SH-SY5Y (cell line): ENCODE results near the gene SLC13A3.

Experiments used
- GATA2 ChIP-seq: IDR thresholded peaks from 2 replicates; pipeline ENCODE4 v1.6.1; 2011; ENCODE audit warnings: mild to moderate bottlenecking, low read depth, low read length
- GATA3 ChIP-seq: IDR thresholded peaks from 2 replicates; pipeline ENCODE4 v1.6.1; 2011; ENCODE audit warnings: low read depth, mild to moderate bottlenecking, low read length, moderate library complexity

Gene SLC13A3

DNA sequence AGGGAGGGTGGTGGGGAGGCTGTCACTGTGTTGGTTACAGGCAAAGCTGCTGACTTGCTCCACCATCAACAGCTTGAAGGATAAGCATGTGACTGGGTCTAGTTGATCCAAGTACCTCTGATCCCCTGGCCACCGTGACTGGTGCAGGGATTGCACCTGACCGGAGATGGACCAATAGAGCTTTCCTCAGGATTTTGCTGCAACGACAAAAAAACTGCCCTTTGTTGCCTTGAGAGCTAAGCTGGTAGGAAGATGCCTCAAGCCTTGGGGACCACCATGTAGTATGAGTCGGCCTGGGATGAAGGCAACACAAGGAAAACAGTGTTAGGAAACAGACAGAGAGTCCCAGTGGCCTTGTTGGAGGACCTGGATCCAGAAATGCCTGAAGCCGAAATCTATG is 102.6 kb downstream of the SLC13A3 start:
- TF ChIP-seq GATA3, result no peak
- TF ChIP-seq GATA2, result no peak

DNA sequence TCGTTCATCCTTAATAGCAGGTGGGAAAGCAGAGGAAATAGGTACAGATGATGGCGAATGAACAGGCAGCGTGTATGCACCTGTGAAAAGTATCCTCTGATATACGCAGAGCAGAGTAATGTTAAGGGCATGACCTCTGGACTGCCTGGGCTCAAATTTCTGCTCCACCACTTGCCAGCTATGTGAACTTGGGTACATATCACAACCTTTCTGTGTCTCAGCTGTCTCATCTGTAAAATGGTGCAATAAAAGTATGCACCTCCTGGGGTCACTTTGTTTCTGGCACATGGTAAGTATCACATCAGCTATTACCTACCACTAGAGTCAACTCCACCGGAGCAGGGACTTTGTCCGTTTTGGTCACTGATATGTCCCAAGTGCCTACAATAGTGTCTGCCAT is 103.3 kb downstream of the SLC13A3 start:
- TF ChIP-seq GATA2 (no peak), GATA3 (no peak)

DNA sequence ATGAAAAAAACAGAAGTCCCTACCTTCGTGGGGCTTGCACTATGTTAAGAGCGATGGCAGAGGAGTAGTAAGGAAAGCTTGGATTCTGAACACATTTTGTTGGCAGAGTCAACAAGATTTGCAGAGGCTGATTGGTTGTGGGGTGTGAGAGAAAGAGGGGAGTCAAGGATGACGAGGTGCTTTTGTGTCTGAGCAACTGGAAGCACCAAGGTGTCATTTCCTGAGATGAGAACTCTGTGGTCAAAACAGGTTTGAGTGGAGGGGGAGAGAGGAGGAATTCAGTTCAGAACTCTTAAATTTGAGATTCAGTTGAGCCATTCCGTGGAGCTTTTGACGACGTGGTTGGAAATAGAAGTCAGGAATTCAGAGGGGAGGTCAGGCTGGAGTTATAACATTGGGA is 104.3 kb downstream of the SLC13A3 start:
- TF ChIP-seq GATA2 (no peak), GATA3 (no peak)

DNA sequence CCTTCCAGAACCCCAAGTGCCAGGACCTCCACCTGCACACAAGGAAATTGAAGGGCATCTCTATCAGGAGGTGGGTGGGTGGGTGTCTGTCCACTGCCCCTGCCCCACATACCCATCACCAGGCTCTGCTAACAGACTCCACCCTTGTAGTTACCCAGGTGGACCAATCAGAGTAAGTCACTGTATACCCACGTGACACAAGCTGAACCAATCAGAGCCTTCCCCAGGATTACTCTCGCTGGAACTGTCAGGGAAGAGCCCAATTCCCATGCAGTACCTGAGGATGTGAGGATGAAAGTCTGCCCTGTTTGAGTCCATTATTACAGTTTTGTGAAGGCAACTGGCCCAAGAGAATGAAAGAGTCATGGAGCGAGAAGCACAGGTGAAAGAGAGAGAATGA is 105.0 kb downstream of the SLC13A3 start:
- no peak for TF ChIP-seq GATA3
- no peak for TF ChIP-seq GATA2

DNA sequence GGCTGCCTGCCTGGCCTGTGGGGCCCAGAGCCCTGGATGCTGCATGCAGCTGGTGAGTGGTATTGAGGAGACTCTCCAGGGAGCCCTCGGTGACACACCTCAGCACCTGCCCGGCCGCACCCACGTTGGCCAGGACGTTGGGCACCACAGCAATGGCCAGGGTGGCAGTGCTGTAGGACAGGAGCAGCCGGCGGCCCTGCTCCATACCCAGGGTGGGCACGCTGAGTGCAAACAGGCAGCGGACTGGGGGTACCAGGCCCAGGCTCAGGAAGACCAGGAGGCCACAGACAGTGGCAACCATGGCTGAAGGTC is 105.5 kb downstream of the SLC13A3 start:
- no peak for TF ChIP-seq GATA3
- TF ChIP-seq GATA2, result no peak

DNA sequence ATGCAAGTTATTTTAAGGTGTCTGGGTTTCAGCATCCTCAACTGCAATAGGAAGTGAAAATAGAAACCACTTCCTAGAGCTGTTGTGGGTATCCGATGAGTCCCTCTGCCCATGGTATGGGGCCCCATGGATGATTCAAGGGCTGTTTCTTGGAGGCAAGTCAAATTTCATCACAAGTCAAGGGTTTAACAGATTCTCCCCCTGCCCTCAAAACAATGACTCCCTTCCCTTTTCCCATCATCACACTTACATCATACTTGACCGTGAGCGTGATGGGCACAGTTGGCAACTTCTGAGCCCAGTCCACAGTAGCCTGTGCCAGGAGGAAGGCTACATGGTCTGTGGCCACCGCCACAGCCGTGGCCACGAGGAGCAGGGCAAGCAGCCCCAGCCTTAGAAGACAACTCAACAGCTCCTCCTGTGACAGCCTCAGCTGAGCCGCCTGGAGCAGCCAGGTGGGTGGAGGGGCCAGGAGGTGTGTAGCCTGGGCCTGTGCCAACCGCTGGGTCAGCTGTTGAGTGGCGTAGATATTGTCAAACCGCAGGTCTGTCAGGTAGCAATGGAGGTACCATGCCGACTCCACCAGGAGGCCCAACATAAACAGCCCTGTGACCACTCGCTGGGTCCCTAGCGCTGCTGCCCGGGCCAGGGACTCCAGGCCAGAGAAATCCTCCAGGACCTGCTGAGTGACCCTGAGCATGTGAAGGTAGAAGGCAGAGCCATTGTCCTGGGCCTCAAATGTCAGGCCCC is 106.0 kb downstream of the SLC13A3 start:
- TF ChIP-seq GATA3, result no peak
- TF ChIP-seq GATA2, result no peak

DNA sequence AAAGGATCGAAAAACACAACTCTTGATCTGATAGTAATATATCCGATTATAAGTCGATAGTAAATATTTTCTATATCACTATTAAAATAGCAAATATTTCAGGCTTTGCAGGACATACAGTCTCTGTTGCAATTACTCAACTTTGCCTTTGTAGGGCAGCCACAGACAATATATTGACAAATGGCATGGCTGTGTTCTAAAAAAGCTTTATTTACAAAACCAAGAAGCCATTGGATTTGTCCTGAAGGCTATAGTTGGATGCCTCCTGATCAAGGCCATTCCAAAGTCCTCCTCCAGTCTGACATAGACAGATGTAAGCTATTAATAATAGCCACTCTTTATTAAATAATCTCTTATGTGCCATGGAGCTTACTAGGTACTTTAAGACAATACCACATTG is 106.7 kb downstream of the SLC13A3 start:
- TF ChIP-seq GATA3 (no peak), GATA2 (no peak)

DNA sequence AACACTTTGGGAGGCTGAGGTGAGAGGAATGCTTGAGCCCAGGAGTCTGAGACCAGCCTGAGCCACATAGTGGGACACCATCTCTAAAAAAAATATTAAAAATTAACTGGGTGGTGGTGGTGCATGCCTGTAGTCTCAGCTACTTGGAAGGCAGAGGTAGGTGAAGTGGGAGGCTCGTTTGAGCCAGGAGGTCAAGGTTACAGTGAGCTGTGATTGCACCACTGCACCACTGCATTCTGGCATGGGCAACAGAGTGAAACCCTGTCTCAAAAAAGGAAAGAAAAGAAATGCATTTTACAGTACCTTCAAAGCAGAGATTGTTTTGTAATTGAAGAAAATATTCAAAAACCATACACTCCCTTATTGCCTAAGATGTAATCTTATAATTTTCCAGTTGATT is 107.3 kb downstream of the SLC13A3 start:
- no peak for TF ChIP-seq GATA3
- no peak for TF ChIP-seq GATA2

DNA sequence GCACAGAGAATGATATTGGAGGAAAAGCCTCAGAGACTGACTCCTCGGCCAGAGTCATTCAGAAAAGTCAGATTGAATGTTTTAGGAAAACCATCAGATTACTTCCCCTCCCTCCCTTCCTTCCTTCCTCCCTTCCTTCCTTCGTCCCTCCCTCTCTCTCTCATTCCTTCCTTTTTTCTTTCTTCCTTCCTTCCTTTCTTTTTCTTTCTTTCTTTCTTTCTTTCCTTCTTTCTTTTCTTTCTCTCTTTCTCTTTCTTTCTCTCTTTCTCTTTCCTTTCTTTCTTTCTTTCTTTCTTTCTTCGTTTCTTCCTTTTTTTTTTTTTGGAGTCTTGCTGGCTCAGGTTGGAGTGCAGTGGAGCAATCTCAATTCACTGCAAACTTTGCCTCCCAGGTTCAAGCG is 108.2 kb downstream of the SLC13A3 start:
- TF ChIP-seq GATA2, result no peak
- TF ChIP-seq GATA3, result no peak

DNA sequence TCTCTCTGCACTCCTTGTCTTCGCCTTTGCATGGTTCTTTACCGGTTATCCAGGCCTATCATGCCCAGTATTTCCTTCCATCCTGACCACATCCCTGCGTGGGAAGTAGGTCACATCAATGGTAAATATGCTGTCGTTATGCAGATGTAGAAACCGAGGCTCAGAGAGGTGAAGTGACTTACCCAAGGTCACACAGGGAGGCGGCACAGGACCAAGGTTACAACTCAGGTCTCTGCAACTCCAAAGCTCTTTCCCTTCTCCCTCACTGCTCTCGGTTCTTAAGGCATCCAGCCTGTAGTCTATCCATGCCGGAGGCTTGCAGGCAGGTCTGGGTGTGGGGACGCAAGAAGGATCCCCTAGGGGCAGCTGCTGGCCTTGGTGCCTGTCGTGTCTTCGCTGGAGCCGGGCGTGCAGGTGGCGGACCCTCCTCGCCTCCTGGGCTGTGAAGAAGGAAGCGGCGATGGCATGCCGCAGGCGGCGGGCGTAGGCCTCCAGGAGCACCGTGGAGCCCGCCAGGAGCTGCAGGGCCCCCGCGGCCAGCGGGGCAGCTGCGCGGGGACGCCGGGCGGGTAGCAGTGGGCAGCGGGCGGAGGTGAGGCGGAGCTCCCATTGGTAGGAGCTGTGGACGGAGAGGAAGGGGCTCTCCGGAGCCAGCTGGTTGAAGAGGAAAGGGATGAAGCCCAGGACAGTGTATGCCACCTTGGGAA is 109.9 kb downstream of the SLC13A3 start:
- no peak for TF ChIP-seq GATA3
- no peak for TF ChIP-seq GATA2

DNA sequence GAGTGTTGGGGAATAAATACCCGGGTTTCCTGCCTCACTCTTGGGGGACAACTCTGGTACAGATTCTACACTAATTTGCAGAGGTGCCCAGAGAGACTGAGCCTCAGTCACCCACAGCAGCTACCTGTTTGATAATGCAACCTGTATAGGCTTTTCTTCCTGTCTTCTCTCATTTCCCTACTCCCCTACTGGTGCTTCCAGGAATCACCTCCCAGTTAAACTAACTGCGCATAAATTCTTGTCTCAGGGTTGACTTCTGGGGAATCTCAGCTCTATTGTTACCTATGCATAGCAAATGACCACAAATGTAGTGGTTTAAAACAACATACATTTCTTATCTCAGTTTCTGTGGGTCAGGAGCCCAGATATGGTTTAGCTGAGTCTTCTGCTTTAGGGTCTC is 112.1 kb downstream of the SLC13A3 start:
- no peak for TF ChIP-seq GATA3
- no peak for TF ChIP-seq GATA2

DNA sequence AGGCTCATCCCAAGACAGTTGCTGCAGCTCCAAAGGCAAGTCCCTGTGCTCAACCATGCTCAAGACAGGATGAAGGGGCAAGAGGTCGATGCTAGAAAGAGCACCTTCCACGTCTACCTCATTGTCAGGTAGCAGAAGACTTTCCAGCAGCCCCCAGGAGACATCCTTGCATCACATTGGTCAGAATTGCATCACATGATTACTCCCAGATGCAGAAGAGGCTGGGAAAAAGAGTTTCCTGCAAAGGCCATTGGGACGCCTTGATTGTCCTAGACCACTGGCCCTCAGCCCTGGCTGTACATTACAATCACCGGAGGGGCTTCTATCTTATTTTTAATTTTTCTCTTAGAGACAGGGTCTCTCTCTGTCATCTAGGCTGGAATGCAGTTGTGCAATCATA is 120.6 kb downstream of the SLC13A3 start:
- TF ChIP-seq GATA2 (no peak), GATA3 (no peak)

DNA sequence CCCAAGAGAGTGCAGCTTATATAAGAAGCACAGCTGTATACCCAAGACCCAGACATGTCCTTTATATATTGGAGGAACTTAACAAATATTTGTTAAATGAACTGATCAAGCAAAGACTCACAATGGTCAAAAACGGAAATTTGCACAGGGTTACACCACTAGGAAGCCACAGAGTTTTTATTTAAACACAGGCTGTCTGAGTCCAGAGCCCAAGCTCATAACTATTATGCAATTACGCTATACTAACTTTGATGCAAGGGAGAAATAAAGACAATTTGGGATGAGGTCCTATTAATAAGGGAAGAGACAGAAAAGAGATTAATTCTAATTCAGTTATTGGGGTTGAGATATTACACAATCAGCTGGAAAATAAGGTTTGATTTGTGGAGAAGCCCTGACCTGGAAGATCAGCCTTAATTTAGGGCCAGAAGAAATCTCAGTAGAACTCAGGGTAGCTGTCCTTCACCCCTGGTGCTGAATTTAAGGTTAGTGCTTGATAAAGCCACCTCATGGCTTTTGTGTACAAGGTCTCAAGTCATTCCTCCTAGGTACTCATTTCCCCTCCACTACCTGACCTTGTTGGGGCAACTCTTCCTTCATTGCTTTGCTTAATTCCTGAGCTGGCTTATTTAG is 127.4 kb downstream of the SLC13A3 start:
- TF ChIP-seq GATA3 (no peak), GATA2 (no peak)

DNA sequence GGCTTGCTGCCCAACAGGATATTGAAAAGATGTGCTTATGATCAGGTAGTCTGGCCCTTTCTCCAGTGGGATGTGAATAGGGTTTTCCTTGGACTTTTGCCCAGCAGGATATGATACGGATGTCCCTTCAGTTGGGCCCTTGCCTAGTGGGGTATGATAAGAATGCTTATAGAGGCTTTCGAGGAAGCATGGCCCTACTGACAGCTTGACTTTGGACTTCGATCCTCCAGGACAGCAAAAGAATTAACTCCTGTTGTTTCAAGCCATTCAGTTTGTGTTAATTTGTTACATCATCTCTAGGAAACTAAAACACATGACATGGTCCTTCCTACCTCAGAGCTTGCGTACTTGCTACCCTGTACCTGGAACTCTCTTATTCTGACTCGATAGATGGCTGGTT is 128.2 kb downstream of the SLC13A3 start:
- no peak for TF ChIP-seq GATA2
- TF ChIP-seq GATA3, result no peak
